Measurements from ENCODE around the gene RACGAP1.
A peak's percentile ranks its signal among the peaks of the same experiment; 100 is the strongest.

RACGAP1 gene

GRCh38 chr12:50014342-50014741 is 11.0 kb downstream of the RACGAP1 start:
- DNase-seq (ENCODE audit: low read depth in 2 of 2) = no peak
- no peak overlapping the region for H3K4me3 ChIP-seq (replicated peaks in 1 of 2; ENCODE audit: low read depth in 2 of 2, low read length in 2 of 2)
- TF ChIP-seq, protein P1, sequence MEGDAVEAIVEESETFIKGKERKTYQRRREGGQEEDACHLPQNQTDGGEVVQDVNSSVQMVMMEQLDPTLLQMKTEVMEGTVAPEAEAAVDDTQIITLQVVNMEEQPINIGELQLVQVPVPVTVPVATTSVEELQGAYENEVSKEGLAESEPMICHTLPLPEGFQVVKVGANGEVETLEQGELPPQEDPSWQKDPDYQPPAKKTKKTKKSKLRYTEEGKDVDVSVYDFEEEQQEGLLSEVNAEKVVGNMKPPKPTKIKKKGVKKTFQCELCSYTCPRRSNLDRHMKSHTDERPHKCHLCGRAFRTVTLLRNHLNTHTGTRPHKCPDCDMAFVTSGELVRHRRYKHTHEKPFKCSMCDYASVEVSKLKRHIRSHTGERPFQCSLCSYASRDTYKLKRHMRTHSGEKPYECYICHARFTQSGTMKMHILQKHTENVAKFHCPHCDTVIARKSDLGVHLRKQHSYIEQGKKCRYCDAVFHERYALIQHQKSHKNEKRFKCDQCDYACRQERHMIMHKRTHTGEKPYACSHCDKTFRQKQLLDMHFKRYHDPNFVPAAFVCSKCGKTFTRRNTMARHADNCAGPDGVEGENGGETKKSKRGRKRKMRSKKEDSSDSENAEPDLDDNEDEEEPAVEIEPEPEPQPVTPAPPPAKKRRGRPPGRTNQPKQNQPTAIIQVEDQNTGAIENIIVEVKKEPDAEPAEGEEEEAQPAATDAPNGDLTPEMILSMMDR (IDR thresholded peaks at IDR 0.05; ENCODE audit: low read depth, low read length) = no peak

GRCh38 chr12:50013361-50014147 is 11.7 kb downstream of the RACGAP1 start:
- TF ChIP-seq, protein P1 (IDR thresholded peaks at IDR 0.05; ENCODE audit: low read depth, low read length) = no peak
- no peak overlapping the region for H3K4me3 ChIP-seq (replicated peaks in 1 of 2; ENCODE audit: low read depth in 2 of 2, low read length in 2 of 2)
- DNase-seq (ENCODE audit: low read depth in 2 of 2) = no peak

- TF ChIP-seq, protein P1 (IDR thresholded peaks at IDR 0.05; ENCODE audit: low read depth, low read length) = no peak
- H3K4me3 ChIP-seq (replicated peaks in 1 of 2; ENCODE audit: low read depth in 2 of 2, low read length in 2 of 2) = no peak overlapping the region
- peak in 1 of 2 donors; percentile 46 for DNase-seq (ENCODE audit: low read depth in 2 of 2)
Observed at GRCh38 chr12:50006754-50007442, 18.4 kb downstream of the RACGAP1 start.

DNA sequence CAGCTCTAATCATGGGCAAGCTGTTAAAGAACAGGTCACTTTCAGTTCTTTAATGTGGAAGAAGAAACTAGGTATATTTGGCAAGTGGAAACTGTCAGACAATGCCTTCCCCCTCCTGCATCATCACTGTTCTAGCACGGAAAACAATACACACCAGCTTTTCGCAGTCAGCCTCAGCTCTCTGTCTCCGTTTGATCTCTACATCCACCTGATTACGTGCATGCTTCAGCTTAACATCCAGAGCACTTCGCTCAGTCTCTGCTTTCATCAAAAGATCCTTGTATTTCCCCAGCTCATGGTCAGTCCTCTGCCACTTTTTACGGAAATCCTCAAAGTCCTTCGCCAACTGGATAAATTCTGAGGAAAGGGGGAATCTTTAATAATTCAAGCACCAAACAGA is 19.0 kb downstream of the RACGAP1 start:
- TF ChIP-seq, protein P1 (IDR thresholded peaks at IDR 0.05; ENCODE audit: low read depth, low read length) = no peak
- DNase-seq (ENCODE audit: low read depth in 2 of 2) = no peak
- no peak overlapping the region for H3K4me3 ChIP-seq (replicated peaks in 1 of 2; ENCODE audit: low read depth in 2 of 2, low read length in 2 of 2)

DNA sequence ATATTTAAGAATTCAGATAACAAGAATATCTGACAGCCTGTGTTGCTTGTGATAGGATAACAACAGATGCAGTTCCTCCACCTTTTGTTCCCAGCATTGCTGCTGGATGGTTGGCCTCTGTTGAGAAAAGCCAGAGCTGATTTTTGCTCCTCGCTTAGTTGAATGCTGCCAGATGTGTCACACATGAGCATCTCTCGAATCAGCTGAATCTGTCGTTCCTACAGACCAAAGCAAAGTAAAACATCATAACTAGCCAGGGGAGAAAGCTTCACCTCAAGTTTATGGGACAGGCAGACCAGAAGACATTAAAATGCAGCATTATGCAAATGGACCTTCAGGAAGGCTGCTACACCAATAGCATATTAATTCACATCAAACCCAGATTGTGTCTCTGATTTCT is 20.1 kb downstream of the RACGAP1 start:
- TF ChIP-seq, protein P1 (IDR thresholded peaks at IDR 0.05; ENCODE audit: low read depth, low read length) = no peak
- DNase-seq (ENCODE audit: low read depth in 2 of 2) = no peak
- H3K4me3 ChIP-seq (replicated peaks in 1 of 2; ENCODE audit: low read depth in 2 of 2, low read length in 2 of 2) = no peak overlapping the region

- TF ChIP-seq, protein P1 (IDR thresholded peaks at IDR 0.05; ENCODE audit: low read depth, low read length) = no peak
- no peak for DNase-seq (ENCODE audit: low read depth in 2 of 2)
- no peak overlapping the region for H3K4me3 ChIP-seq (replicated peaks in 1 of 2; ENCODE audit: low read depth in 2 of 2, low read length in 2 of 2)
Observed at GRCh38 chr12:50004696-50005095, 20.6 kb downstream of the RACGAP1 start.

All from cardiac fibroblast (primary cell).